Measurements from ENCODE around the gene FKBP14. TPM values are rescaled to one million over a fixed set of nuclear protein-coding genes. Genes with fewer than 3 reads are reported as not detected.
A peak's percentile ranks its signal among the peaks of the same experiment; 100 is the strongest.

Gene FKBP14
- total RNA-seq, 4 donors from 2014 or later: 4.5 to 11.7 (median 8.7) TPM

GRCh38 chr7:29975561-29975960 lies 50.9 kb downstream of the FKBP14 start:
- Histone ChIP-seq H3K9me3 (no peaks in the 10 kb centered on the region), H3K36me3 (no peaks in the 10 kb centered on the region), H3K4me3 (no peak overlapping the region), H3K4me1 (peaks cover 0 to 51% (median 25%) of the 10 kb centered on the region in 4 donors), H3K27ac (peak overlapping the region in 3 of 4 donors; percentile 40 to 86 (median 75)), H3K27me3 (no peaks in the 10 kb centered on the region)
- 54 to 64% methylated on average over 1 of the region's 1 CpG for WGBS, 2 donors
- TF ChIP-seq CTCF (IDR thresholded peaks at IDR 0.05): no peak
- no peak for TF ChIP-seq POLR2A (IDR thresholded peaks at IDR 0.05)
- no peak for TF ChIP-seq EP300 (IDR thresholded peaks at IDR 0.05)
- DNase-seq (ENCODE audit: low spot score in 2 of 2): no peak

- peak overlapping the region in 2 of 4 donors; percentile 75 to 86 for H3K27ac ChIP-seq
- no peaks in the 10 kb centered on the region for H3K9me3 ChIP-seq
- no peaks in the 10 kb centered on the region for H3K36me3 ChIP-seq
- H3K4me1 ChIP-seq: peaks cover 0 to 62% (median 25%) of the 10 kb centered on the region in 4 donors
- no peak overlapping the region for H3K4me3 ChIP-seq
- DNase-seq (ENCODE audit: low spot score in 2 of 2): no peak
- TF ChIP-seq POLR2A (IDR thresholded peaks at IDR 0.05): no peak
- no peak for TF ChIP-seq CTCF (IDR thresholded peaks at IDR 0.05)
- no peak for TF ChIP-seq EP300 (IDR thresholded peaks at IDR 0.05)
- WGBS, 2 donors: 81 to 86% methylated on average over 3 of the region's 3 CpGs
- no peaks in the 10 kb centered on the region for H3K27me3 ChIP-seq
These were observed 52.2 kb downstream of the FKBP14 start for GRCh38 chr7:29974286-29974685.

GRCh38 chr7:29972315-29972669 lies 54.2 kb downstream of the FKBP14 start:
- H3K27ac ChIP-seq: peak overlapping the region in 3 of 4 donors; percentile 44 to 86 (median 75)
- H3K4me1 ChIP-seq: peaks cover 0 to 65% (median 24%) of the 10 kb centered on the region in 4 donors
- no peaks in the 10 kb centered on the region for H3K27me3 ChIP-seq
- 77 to 83% methylated on average over 1 of the region's 1 CpG for WGBS, 2 donors
- no peak overlapping the region for H3K4me3 ChIP-seq
- peaks cover 0 to 9% (median 0%) of the 10 kb centered on the region in 3 donors for H3K36me3 ChIP-seq
- no peak for DNase-seq (ENCODE audit: low spot score in 2 of 2)
- H3K9me3 ChIP-seq: no peaks in the 10 kb centered on the region
- TF ChIP-seq EP300 (IDR thresholded peaks at IDR 0.05) (no peak), POLR2A (IDR thresholded peaks at IDR 0.05) (no peak), CTCF (IDR thresholded peaks at IDR 0.05) (no peak)

- H3K27me3 ChIP-seq: no peaks in the 10 kb centered on the region
- no peaks in the 10 kb centered on the region for H3K9me3 ChIP-seq
- TF ChIP-seq POLR2A (IDR thresholded peaks at IDR 0.05) (no peak), EP300 (IDR thresholded peaks at IDR 0.05) (no peak), CTCF (IDR thresholded peaks at IDR 0.05) (no peak)
- peak overlapping the region in 3 of 4 donors; percentile 44 to 86 (median 75) for H3K27ac ChIP-seq
- no peak for DNase-seq (ENCODE audit: low spot score in 2 of 2)
- peaks cover 0 to 9% (median 0%) of the 10 kb centered on the region in 3 donors for H3K36me3 ChIP-seq
- H3K4me3 ChIP-seq: no peak overlapping the region
- H3K4me1 ChIP-seq: peaks cover 0 to 60% (median 21%) of the 10 kb centered on the region in 4 donors
- WGBS, 2 donors: 60 to 62% methylated on average over 5 of the region's 5 CpGs
These were observed 54.8 kb downstream of the FKBP14 start for GRCh38 chr7:29971566-29972314.

- H3K27me3 ChIP-seq: no peaks in the 10 kb centered on the region
- DNase-seq (ENCODE audit: low spot score in 2 of 2): no peak
- H3K27ac ChIP-seq: peak overlapping the region in 2 of 4 donors; percentile 75 to 86
- no peaks in the 10 kb centered on the region for H3K9me3 ChIP-seq
- peaks cover 0 to 58% (median 11%) of the 10 kb centered on the region in 4 donors for H3K4me1 ChIP-seq
- 36 to 63% methylated on average over 1 of the region's 1 CpG for WGBS, 2 donors
- H3K36me3 ChIP-seq: peaks cover 0 to 9% (median 0%) of the 10 kb centered on the region in 3 donors
- H3K4me3 ChIP-seq: no peak overlapping the region
- no peak for TF ChIP-seq EP300 (IDR thresholded peaks at IDR 0.05)
- no peak for TF ChIP-seq POLR2A (IDR thresholded peaks at IDR 0.05)
These were observed 56.3 kb downstream of the FKBP14 start for GRCh38 chr7:29970158-29970557.

Measured in tibial nerve (tissue), 4 donors.